Activated CD4-positive, alpha-beta T cell treated with anti-CD3 and anti-CD28 coated beads for 1 hour (primary cell): ENCODE data around the gene FASN.
"Not testable (repeated sequence)": the region's sequence is repeated elsewhere in the genome, so short reads cannot be mapped to it uniquely, and the experiment has no call there.

Experiments
- DNase-seq: peaks from one replicate; pipeline ENCODE4 v3.0.0-alpha.2; 2020

FASN gene

GRCh38 chr17:82098169-82098938 lies at the start of gene FASN:
Gene FASN (minus strand): TSS chr17:82098236. CDS start chr17:82096445, 1,791 bp downstream.
- DNase-seq: peak; percentile 87

- no peak for DNase-seq
Observed at GRCh38 chr17:82146663-82147654, 48.9 kb upstream of the FASN start.

DNA sequence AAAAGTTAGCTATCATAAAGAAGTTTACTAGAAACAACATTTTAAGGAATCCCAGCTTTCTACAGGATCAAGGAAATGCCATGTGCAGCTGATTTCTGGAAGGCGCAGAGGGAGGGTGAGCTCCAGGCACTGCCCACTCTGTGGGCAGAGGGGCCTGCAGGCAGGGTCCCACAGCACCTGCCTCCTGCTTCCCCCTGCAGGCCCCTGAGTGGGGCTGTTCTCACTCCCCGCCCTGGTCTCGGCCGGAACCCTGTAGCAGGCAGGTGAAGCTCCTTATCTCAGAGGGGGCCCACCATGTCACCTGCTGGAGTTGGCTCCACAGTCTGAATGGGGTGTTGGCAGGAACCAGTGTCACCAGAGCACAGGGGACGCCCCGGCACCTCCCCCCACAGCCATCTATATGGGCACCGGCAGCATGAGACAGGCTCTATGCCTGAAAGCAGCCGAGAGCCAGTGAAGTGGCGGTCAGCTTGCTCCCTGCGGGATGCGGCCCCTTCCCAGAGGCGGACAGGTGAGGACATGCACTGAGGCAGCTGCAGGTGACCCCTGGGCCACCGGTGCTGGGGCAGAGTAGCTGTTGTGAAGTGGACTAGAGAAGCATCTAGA lies 47.6 kb upstream of the FASN start:
- DNase-seq: no peak

DNA sequence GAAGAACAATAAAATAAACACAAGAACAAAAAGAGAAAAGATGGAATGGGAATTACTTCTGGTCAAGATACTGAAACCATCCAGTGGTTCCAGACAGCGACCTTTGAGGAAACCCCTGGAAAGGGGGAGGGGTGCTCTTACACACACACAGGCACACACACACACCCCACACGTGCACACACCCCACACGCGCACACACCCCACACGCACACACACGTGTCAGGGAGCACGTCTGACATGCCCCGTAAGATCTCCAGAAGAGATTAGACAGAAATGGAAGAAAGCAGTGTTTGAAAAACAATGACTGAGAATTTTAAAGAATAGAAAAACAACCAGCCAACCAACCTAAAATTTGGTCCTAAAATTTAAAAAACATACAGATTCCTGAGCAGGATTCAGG lies 45.3 kb upstream of the FASN start:
- DNase-seq: no peak

- DNase-seq: not testable (repeated sequence)
Observed at GRCh38 chr17:82139961-82140360, 41.9 kb upstream of the FASN start.

DNA sequence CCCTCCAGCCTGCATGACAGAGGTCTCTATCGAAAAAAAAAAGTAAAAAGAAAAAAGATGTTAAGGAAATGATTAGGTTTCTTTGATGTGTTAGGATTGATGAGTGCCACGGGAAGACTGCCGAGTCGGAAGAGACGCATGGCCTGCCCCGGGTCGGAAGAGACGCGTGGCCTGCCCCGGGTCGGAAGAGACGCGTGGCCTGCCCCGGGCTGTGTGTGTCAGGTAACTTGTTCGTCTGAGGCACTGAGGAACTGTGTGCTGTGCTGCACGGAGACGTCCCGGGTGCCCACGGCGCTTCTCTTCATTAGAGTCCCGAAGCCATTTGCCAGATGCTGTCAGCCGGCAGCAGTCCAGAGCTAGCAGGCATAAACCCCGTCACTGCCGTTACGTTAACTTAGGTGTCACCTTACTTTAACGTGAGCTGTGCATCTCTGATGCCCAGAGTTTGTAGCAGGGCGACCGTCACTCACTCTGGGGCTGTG lies 40.5 kb upstream of the FASN start:
- DNase-seq: no peak

GRCh38 chr17:82134101-82134500 lies 36.1 kb upstream of the FASN start:
- no peak for DNase-seq

GRCh38 chr17:82133166-82133953 lies 35.3 kb upstream of the FASN start:
- not testable (repeated sequence) for DNase-seq

DNA sequence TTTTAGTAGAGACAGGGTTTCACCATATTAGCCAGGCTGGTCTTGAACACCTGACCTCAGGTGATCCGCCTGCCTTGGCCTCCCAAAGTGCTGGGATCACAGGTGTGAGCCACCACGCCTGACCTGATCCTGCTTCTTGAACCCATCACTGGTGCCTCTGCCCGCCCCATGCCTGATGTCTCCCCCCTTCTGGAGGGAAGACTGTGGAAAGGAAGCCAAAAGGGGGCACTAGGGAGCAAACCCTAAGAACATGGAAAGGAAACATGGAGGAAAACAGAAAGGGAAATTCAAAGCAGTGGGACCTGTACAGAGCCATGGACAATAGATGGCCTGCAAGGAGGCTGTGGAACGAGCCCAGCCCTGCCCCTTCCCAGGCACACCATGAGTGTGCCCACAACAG lies 31.1 kb upstream of the FASN start:
- DNase-seq: no peak

DNA sequence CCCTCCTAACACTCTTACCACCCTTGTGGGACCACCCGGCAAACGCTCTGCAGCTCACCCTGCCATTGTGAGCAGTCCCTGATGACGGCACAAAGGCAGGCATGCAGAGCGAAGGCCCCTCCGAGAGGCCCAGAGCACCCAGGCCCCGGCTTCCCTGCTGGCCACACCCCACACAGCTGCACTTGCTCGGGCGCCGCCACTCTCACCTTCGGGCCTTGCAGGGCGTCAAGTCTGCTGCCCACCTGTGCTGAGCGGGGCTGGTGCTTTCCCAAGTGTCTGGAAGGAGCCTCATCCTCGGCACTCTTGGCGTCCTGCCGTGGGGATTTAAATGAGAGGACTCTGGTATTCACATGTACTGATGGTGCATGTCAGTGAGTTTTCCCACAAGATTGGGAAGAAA lies 30.3 kb upstream of the FASN start:
- DNase-seq: no peak

DNA sequence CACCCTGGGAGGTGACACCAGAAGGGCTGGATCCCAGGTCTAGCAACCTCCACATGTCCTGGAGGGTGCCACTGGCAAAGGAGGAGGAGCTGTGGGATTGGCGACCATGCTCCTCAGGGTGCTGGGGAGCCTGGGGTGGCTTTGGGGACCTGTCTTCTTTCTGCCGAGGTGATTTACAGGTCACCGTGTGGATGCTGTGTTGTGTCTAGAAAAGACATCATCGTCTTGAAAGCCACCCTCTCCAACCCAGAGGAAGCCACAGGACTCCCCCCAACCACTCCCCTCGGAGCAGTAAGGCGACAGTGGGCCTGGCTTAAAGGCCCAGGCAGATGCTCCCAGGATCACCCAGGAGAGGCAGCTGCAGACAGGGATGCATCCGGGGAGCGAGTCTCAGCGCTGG lies 29.7 kb upstream of the FASN start:
- no peak for DNase-seq

- DNase-seq: no peak
Observed at GRCh38 chr17:82127315-82127595, 29.2 kb upstream of the FASN start.

GRCh38 chr17:82126556-82127314 lies 28.7 kb upstream of the FASN start:
- peak; percentile 74 for DNase-seq

- no peak for DNase-seq
Observed at GRCh38 chr17:82124101-82124500, 26.1 kb upstream of the FASN start.

- no peak for DNase-seq
Observed at GRCh38 chr17:82121660-82122629, 23.9 kb upstream of the FASN start.

- no peak for DNase-seq
Observed at GRCh38 chr17:82121246-82121645, 23.2 kb upstream of the FASN start.

- no peak for DNase-seq
Observed at GRCh38 chr17:82120148-82120547, 22.1 kb upstream of the FASN start.

- DNase-seq: no peak
Observed at GRCh38 chr17:82118815-82119380, 20.9 kb upstream of the FASN start.

- DNase-seq: no peak
Observed at GRCh38 chr17:82118168-82118814, 20.3 kb upstream of the FASN start.
